GM19239 (cell line): ENCODE results near the gene ZNF532.
"Not testable (repeated sequence)": the region's sequence is repeated elsewhere in the genome, so short reads cannot be mapped to it uniquely, and the experiment has no call there.

Experiments
- DNase-seq: peaks from one replicate; pipeline ENCODE4 v3.0.0; 2011; ENCODE audit warnings: low spot score; ENCODE audit not compliant: insufficient read length
- FAIRE-seq: peaks from 2 replicates; lab custom pipeline; 2011; peaks lifted over from hg19 to GRCh38; lab: Jason Lieb, UNC

The ZNF532 gene

DNA sequence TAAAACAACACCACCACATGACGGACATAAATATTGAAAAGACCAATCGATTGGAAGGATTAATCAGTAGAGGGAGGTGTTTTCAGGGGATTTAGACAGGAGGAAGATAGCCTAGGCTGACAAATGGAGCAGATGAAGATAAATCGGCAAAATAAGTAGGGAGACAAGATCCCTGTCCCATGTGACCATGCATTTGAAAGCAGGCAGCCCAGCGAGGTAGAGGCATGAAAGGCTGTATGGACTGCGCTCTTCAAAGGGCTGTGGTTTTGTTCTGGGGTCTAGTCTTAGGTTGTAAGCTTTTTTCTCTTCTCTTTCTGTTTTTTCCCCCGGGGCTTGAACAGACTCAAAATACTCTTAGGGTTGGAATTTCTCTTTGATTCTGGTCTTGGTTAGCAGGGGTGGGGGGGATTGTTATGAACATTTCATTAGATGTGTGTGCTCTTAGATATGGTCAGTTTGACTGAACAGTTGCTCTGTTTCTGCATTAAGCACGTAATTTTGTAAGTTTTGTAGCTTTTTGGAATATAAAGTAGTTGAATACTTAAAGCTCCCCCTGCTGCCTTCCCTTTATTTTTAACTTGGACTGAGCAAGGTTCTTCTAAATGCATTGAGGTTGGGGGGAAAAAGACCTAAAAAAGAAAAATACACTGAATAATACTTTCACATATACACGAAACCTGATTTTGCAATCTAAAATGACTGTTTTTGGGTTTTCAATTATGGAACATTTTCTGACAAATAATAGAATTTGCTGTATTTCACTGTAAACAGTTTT is 32.2 kb downstream of the ZNF532 start:
- no peak for DNase-seq
- peak; percentile 74 for FAIRE-seq

DNA sequence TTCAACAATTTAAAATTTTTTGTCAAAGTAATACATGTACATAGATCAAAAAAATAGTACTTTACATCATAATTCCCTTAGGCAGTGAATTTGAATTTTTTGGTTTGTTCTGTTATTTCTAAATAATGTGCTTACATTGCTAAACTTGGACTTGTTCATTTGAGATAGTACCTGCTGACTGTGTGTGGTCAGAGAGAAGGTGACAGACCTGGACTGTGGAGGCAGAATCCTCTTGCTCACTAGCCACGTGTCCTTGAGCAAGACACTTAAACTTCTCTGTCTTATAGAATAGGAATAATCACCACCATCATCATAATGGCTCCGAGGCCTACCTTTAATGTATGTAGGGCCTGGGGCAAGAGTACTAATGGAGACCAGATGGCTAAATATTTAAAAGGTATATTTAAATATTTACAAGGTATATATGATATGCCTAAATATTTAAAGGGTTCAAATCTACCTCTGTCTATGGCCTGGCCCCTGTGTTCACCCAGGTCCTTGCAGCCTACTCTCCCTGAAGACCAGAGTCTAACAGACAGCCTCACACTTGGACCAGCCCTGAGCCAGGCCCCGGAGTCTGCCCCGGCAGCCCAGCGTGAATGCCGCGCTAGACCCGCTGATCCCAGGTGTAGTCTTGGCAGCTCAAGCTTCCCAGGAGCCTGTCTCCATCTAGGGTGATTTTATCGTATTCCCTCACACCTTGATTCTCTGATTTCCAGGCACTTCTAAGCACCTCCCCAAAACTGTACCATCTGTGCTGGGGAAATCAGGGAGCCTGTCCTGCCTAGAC is 33.5 kb downstream of the ZNF532 start:
- FAIRE-seq (no peak), DNase-seq (no peak)

DNA sequence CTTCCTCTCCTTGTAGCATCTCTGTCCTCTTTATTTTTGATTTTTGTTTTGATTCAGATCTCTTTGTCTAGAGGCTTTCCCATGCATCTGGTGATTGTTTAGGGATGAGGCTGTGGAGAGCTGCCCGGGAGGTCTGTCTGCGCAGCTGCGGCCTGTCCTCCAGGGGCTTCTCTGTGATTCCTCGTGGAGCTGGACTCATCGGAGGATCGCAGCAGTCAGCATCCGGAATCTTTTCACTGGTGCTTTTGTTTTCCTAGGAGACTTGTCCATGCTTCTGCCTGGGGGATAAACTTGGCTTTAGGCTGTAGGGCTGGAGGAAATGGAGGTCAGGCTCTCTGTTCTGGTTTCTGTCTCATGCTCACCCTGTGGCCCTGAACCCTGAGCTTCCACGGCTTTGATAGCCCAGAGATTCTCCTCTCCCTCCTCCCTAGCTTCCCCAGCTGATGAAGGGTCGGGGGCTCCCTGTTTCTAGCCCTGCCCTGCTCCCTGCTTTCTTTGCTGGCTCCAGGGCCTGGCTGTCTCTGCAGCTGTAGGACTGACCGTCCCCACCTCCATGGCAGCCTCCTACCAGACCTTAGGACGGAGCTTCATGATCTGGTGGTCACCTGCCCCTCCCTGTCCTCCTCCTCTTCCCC is 35.5 kb downstream of the ZNF532 start:
- DNase-seq (no peak), FAIRE-seq (no peak)

DNA sequence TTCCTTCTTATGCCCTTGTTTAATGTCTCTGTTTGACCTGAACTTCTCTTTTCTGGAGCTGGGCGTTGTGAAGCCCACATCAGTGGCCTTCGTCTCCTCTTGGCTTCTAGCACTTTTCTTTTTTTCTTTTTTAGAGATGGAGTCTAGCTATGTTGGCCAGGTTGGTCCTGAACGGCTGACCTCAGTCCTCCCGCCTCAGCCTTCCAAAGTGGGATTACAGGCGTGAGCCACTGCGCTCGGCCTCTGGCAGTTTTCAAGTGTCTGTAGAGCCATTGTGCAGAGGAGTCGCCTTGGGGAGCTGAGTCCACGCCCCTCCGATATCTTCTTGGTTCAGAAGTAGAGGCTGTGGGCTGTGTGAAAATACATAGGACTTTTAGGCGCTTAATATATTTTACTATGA is 36.5 kb downstream of the ZNF532 start:
- FAIRE-seq, result no peak
- no peak for DNase-seq

DNA sequence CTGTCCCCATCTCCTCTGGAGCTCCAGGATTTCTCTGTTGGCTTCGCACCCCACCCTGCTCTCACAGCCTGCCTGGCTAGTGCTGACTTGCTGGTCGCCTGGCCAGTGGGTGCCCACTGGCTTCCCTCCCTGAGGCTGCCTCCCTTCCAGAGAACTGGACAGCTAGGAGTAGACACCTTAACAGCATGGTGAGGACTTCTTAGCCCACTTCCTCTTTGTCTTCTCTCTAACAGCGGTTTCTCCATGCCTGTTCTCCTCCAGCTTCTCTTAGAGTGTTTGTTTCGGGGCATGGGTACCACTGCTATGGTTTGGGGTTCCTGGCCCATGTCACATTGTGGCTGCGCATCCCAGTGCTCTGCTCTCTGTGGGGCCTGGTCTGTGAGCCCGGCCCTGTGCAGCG is 37.1 kb downstream of the ZNF532 start:
- FAIRE-seq (no peak), DNase-seq (no peak)

DNA sequence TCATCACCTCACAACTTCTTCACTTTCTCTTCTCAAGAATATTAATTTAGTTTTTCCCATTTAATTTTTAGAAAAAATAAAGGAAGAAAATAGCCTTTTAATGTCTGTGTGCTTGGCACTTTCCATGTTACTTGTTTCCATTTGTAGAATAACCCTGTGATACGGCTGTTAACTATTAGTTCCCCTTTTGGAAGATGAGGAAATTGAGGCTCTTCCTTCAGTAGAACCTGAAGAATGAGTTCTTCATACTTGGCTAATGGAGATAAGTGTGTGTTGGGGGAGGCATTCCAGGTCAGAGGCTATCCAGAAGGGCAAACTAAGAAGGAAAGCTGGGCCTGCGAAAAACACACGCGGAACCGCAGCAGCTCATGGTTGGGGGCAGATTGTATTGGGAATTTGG is 38.3 kb downstream of the ZNF532 start:
- no peak for FAIRE-seq
- DNase-seq, result no peak

DNA sequence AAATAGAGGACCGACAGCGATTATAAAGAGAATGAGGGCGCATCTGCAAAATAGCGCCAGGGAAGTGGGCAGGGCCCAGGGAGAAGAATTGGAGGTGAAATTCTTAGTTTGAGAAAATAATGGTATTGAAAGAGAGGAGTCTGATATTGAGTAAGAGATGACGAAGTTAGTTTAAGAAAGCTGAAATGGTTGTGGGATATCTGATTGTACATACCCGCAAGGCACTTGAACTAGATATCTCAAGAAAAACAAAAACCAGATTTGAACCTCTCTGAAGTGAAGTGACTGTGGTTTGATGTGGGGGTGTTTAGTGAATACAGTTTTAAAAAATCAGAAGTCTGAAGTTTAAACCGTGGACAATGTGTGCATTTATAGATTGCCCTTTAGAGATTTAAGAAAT is 38.9 kb downstream of the ZNF532 start:
- FAIRE-seq (no peak), DNase-seq (no peak)

DNA sequence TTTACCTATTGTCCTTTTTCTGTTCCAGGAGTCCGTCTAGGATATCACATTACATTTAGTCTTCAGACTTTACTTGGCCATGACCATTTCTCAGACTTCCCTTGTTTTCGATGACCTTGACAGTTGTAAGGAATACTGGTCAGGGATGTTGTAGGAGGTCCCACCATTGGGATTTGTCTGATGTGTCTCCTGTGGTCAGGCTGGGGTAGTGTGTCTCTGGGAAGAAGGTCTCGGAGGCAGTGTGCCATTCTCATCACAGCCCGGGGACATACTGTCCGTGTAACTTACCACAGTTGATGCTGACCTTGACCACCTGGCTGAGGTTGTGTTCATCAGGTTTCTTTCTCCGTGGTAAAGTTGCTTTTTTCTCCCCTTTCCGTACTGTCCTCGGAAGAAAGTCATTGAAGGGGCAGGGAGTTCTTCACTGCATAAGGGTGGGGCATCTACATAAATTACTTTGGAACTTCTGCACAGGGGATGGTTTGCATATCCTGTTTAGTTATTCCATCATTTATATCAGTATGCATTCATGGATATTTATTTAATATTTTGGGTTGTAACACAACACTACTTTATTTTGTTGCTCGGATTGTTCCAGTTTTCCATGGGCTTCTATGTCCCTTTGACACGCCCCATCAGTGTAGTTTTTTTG is 41.2 kb downstream of the ZNF532 start:
- DNase-seq, result no peak
- no peak for FAIRE-seq

DNA sequence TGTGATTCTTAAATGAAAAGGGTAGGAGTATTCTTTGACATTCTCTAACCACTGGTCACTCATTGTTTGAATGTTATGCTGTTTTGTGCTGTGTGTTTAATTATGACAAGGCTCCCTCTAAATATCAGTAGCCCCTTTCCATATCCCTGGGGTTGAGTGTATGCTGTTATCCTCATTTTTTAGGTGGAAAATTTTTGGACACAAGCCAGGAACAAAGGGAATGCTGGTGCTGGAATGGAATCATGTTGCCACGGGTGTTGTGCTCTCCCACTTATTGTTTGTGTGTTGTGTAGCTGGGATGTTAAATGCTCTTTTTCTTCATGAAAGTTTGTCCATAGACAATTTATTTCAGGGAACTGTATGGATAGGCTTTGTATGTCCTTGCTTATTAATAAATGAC is 43.3 kb downstream of the ZNF532 start:
- DNase-seq (no peak), FAIRE-seq (no peak)

GRCh38 chr18:58909521-58909920 is 44.8 kb downstream of the ZNF532 start:
- DNase-seq (no peak), FAIRE-seq (no peak)

GRCh38 chr18:58911241-58911640 is 46.6 kb downstream of the ZNF532 start:
- DNase-seq (no peak), FAIRE-seq (no peak)

DNA sequence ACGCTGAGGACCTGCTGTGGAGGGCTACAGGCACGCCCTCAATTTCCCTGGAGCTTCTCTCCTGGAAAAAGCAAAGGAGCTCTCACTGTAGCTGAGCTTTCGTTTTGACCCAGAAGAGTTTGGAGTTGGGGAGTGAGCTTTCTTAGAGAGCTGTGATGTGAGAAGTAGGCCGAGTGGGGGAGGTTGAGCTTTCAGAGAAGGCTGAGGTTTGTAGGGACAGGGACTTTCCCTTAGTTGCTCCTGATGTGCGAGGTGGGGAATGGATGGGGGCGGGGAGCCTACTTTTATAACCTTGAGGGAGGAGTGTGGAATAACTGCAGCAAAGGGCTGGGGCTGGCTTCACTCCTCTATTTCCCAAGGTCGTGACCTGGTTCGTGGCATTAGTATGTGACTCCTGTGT is 47.1 kb downstream of the ZNF532 start:
- DNase-seq, result no peak
- peak; percentile 11 for FAIRE-seq

DNA sequence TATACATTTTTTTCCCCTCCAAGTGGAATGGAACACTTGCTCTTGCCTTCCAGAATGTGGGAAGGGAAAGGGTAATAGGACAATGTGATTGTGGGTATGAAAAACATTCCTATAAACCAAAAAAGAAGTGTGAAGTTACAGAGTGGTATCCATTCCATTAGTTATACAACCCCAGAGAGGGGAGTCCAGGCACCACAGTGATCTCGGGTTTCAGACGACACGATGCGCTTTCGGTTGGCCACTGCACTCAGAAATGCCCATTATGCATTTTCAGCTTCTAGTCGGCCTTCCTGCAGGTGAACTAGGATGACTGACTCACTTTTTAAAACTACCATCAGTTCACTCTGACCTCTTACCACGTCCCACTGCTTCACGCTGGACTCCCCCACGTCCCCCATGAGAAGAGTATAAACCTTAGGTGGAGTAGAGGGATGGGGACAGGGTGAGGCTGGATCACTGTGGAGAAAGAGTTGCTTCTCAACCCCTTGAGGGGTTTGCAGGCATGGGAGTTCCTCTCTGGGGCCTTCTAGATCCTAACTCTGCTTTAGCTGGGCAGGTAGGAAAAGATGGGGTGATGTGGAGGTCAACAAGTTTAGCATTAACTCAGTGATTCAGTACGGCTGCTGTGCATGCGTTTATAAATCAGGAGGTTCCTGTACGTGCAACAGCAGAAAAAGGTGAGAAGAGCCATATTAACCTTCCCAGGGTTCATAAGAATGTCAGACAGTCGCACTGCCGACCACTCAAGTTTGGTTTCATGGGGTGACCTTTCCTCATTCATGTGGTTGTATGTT is 50.5 kb downstream of the ZNF532 start:
- FAIRE-seq, result no peak
- no peak for DNase-seq

DNA sequence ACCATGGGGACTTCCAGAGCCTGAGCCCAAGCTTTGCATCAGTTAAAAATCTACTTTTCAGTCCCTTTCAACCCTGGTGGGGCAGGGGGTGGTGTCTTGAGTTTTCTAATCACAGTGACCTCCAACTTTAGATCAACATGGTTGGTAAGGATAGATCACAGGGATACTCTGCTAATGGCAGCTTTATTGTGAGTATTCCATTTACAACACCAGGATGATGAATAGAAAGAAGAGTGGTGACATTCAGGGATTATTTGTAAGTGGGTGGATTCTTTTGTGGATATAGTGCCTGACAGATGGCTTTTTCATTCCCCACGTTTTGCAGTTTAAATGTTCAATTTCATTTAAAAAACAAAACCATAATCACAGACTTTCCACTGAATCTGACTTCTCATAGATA is 51.3 kb downstream of the ZNF532 start:
- no peak for FAIRE-seq

GRCh38 chr18:58919934-58920333 is 55.3 kb downstream of the ZNF532 start:
- not testable (repeated sequence) for DNase-seq, FAIRE-seq

More for the DNA sequence above, 51.3 kb downstream of the ZNF532 start:
- no peak for DNase-seq

DNA sequence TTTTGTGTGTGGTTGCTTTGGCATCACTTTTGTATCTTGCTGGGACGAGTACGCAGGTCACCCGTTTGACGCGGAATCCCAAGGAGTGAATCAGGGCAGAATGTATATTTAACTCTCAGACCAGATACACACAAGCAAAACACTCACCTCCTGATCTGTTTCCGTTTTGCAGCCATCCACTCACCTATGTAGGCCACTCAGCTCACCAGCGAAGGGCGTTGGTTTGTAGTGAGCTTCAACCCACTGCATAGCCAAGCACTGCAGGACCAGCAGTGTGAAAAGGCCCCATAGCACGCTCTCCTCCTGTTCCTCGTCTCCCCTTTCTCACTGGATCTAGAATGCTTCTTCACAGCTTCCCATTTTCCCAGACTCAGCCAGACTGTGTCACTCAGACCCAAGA is 58.3 kb downstream of the ZNF532 start:
- DNase-seq, result no peak
- no peak for FAIRE-seq

DNA sequence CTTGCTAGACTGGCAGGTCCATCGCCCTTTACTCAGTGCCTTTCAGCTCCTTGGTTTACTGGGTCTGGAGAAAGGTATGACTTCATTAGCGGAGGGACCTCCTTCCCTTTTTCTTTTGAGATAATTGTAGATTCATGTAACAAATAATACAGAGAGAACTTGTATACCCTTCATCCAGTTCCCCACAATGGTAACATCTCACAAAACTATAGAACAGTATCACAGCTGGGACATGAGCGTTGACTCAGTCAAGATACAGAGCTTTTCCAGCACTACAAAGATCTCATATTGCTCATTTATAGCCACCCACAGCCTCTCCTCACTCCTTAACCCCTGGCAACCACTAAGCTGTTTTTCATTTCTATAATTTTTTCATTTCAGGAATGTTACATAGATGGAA is 59.8 kb downstream of the ZNF532 start:
- no peak for FAIRE-seq
- DNase-seq, result no peak

GRCh38 chr18:58927659-58928058 is 63.0 kb downstream of the ZNF532 start:
- FAIRE-seq (no peak), DNase-seq (no peak)

DNA sequence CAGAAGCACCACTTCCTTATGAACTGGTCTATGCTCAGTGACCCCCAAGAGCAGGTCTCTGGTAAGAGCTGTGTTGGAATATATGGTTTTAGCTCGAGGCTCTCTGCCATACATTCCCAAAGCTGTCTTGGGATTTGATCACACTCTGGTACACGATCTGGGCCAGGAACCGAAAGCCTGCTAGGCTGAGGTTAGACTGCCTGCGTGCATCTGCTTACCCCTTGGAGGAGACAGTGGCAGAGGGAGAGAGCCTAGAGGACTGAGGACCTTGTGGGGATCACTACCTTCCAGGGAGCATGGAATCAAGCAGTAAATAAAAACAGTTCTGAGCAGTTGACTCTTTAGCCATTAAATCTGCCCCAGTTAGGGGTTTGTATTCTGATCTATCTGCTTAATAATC is 63.7 kb downstream of the ZNF532 start:
- FAIRE-seq (no peak), DNase-seq (no peak)

GRCh38 chr18:58929206-58929605 is 64.5 kb downstream of the ZNF532 start:
- FAIRE-seq, result no peak

More at GRCh38 chr18:58929206-58929605, 64.5 kb downstream of the ZNF532 start:
- no peak for DNase-seq
